ENCODE data around the gene KIF6. TPM values are rescaled to one million over a fixed set of nuclear protein-coding genes. Genes with fewer than 3 reads are reported as not detected.

The KIF6 gene
- total RNA-seq, 1 donor from 2014 or later, result 2.7 TPM

- no peaks in the 10 kb centered on the region for H4K20me1 ChIP-seq (ENCODE audit: low read depth)
- H3K27ac Mint-ChIP-seq, result no peak overlapping the region
- no peak for DNase-seq (ENCODE audit: low spot score)
- H3K79me2 ChIP-seq (ENCODE audit: low read depth), result no peaks in the 10 kb centered on the region
- TF ChIP-seq EZH2phosphoT487 (IDR thresholded peaks at IDR 0.05), result no peak
- TF ChIP-seq EZH2 (IDR thresholded peaks at IDR 0.05), result no peak
- no peak for TF ChIP-seq CTCF (IDR thresholded peaks at IDR 0.05)
- H3K4me3 Mint-ChIP-seq, result no peak overlapping the region
- H3K9ac ChIP-seq, result no peak overlapping the region
- H3K4me2 ChIP-seq, result no peak overlapping the region
- H3K27ac ChIP-seq, result no peak overlapping the region
- no peaks in the 10 kb centered on the region for H3K27me3 ChIP-seq
- no peaks in the 10 kb centered on the region for H3K9me3 ChIP-seq (ENCODE audit: low read depth)
- H3K4me1 ChIP-seq, result peaks cover 15% of the 10 kb centered on the region
- H3K36me3 Mint-ChIP-seq, result no peaks in the 10 kb centered on the region
- H3K27me3 Mint-ChIP-seq (ENCODE audit: insufficient read depth, low read depth), result no peaks in the 10 kb centered on the region
- no peaks in the 10 kb centered on the region for H3K9me3 Mint-ChIP-seq
- no peaks in the 10 kb centered on the region for H3F3A ChIP-seq (ENCODE audit: low read depth)
- no peak overlapping the region for H3K4me3 ChIP-seq
- H3K36me3 ChIP-seq, result no peaks in the 10 kb centered on the region
- H3K4me1 Mint-ChIP-seq, result peaks cover 16% of the 10 kb centered on the region
- no peak overlapping the region for H2AFZ ChIP-seq (replicated peaks)
Measured at GRCh38 chr6:39338397-39338796, 386.8 kb downstream of the KIF6 start.

DNA sequence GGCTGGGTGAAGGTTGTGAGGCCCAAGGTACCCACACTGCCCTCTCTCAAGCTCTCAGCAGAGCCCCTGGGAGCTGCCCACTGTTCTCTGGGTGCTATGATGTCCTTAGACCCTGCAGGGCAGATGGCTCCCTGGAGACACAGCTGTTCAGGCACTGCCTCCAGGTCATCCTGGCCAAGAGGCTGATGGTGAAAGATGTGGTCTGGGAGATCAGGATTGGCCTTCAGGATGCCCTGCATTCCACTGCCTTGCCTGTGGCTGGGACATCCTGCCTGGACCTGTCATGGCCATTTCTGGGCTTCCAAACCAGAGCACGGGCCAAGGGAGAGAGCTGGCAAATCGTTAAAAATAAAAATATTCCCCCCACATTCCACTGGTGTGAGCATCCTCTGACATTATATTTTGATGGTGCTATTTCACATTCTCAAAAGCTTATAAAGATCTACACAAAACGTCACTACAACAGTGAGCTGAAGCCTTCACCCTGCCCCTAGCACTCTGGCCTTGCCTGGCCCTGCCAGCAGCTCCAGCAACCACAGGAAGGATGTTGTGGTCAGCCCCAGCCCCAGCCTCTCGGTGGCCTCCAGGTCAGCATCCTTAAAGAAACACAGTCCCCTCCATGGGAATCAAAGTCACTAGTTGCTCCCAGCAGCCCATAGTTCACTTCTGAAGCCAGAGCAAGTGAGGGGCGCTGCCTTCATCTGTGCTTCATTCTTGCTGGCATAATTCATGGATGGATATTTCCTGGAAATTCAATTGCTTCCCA lies 389.2 kb downstream of the KIF6 start:
- TF ChIP-seq EZH2phosphoT487 (IDR thresholded peaks at IDR 0.05), result no peak
- no peak for TF ChIP-seq CTCF (IDR thresholded peaks at IDR 0.05)
- TF ChIP-seq EZH2 (IDR thresholded peaks at IDR 0.05), result no peak
- Histone ChIP-seq H4K20me1 (ENCODE audit: low read depth) (no peaks in the 10 kb centered on the region), H2AFZ (replicated peaks) (peak overlapping the region; percentile 23), H3K36me3 (no peaks in the 10 kb centered on the region), H3K9ac (no peak overlapping the region), H3K4me1 (peaks cover 15% of the 10 kb centered on the region), H3F3A (ENCODE audit: low read depth) (no peaks in the 10 kb centered on the region), H3K9me3 (ENCODE audit: low read depth) (no peaks in the 10 kb centered on the region), H3K27me3 (no peaks in the 10 kb centered on the region), H3K27ac (no peak overlapping the region), H3K4me3 (no peak overlapping the region), H3K4me2 (peak overlapping the region; percentile 14), H3K79me2 (ENCODE audit: low read depth) (no peaks in the 10 kb centered on the region)
- DNase-seq (ENCODE audit: low spot score), result no peak
- Mint-ChIP-seq H3K27me3 (ENCODE audit: insufficient read depth, low read depth) (peaks cover 2% of the 10 kb centered on the region), H3K9me3 (no peaks in the 10 kb centered on the region), H3K4me3 (no peak overlapping the region), H3K4me1 (peaks cover 14% of the 10 kb centered on the region), H3K36me3 (no peaks in the 10 kb centered on the region), H3K27ac (no peak overlapping the region)

DNA sequence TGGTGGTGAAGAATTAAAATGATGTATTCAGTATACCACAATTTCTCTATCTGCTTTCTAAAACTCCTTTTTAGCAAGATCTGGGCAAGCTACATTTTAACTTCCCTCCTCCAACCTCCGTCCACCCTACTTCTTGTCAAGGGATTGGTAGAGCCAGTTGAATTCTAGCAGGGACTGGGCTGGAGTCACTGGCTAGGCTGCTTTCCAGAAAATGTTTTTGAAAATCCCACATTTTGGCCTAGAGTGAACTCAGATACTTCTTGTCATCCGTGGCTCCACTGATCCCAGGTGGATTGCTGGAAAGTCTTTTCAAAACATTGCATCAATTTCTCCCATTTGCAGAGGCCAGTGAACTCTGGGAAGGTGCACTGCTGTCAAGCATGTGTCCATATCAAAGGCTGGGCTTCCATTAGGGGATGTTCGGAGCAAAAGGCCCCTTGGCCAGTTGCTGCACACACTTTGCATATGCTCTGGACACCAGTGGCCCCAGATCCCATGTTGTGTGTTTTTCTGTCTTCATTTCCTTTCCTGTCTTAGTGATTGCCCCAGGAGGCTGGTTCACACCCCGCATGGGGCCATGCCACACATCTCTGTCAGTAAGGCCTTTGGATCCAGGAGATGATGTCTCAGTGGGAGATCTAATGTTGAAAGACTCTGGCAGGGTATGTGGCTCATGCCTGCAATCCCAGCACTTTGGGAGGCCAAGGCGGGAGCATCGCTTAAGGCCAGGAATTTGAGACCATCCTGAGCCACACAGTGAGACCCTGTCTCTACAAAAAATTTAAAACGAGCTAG lies 391.4 kb downstream of the KIF6 start:
- Histone ChIP-seq H3K4me3 (no peak overlapping the region), H3K36me3 (no peaks in the 10 kb centered on the region), H3K27ac (no peak overlapping the region), H4K20me1 (ENCODE audit: low read depth) (no peaks in the 10 kb centered on the region), H3F3A (ENCODE audit: low read depth) (no peaks in the 10 kb centered on the region), H3K9ac (no peak overlapping the region), H2AFZ (replicated peaks) (no peak overlapping the region), H3K4me2 (no peak overlapping the region), H3K4me1 (peaks cover 6% of the 10 kb centered on the region), H3K9me3 (ENCODE audit: low read depth) (no peaks in the 10 kb centered on the region), H3K27me3 (no peaks in the 10 kb centered on the region), H3K79me2 (ENCODE audit: low read depth) (no peaks in the 10 kb centered on the region)
- DNase-seq (ENCODE audit: low spot score), result no peak
- Mint-ChIP-seq H3K27me3 (ENCODE audit: insufficient read depth, low read depth) (peaks cover 2% of the 10 kb centered on the region), H3K36me3 (no peaks in the 10 kb centered on the region), H3K4me3 (no peak overlapping the region), H3K27ac (no peak overlapping the region), H3K4me1 (peaks cover 3% of the 10 kb centered on the region), H3K9me3 (no peaks in the 10 kb centered on the region)
- TF ChIP-seq EZH2 (IDR thresholded peaks at IDR 0.05), result no peak
- TF ChIP-seq CTCF (IDR thresholded peaks at IDR 0.05), result no peak
- no peak for TF ChIP-seq EZH2phosphoT487 (IDR thresholded peaks at IDR 0.05)

Measured in neural progenitor cell (in vitro differentiated cells).